GM12864 (cell line): ENCODE data around the gene PDIK1L.

Source experiments
- DNase-seq: peaks from one replicate; pipeline ENCODE4 v3.0.0-alpha.2; 2011; ENCODE audit warnings: low read depth
- H3K4me3 ChIP-seq: 2 replicates; pipeline ENCODE4 v1.5.1; 2011; ENCODE audit warnings: mild to moderate bottlenecking, low read depth, low read length, control low read depth
- CTCF ChIP-seq: IDR thresholded peaks from 2 replicates; pipeline ENCODE4 v1.5.1; 2011; ENCODE audit warnings: low read depth, mild to moderate bottlenecking, moderate library complexity, low read length, control low read depth, inconsistent platforms; ENCODE audit errors: missing control alignments

Gene PDIK1L

GRCh38 chr1:26154750-26155149, 43.1 kb downstream of the PDIK1L start:
- H3K4me3 ChIP-seq, result no peak overlapping the region
- no peak for DNase-seq
- TF ChIP-seq CTCF, result no peak

GRCh38 chr1:26155370-26156284, 44.0 kb downstream of the PDIK1L start:
- no peak for DNase-seq
- no peak overlapping the region for H3K4me3 ChIP-seq
- TF ChIP-seq CTCF, result no peak

- no peak for DNase-seq
- no peak overlapping the region for H3K4me3 ChIP-seq
- no peak for TF ChIP-seq CTCF
Measured at GRCh38 chr1:26156285-26157038, 44.8 kb downstream of the PDIK1L start.

GRCh38 chr1:26158271-26158907, 46.8 kb downstream of the PDIK1L start:
- DNase-seq, result no peak
- no peak for TF ChIP-seq CTCF
- H3K4me3 ChIP-seq, result no peak overlapping the region

GRCh38 chr1:26158908-26159742, 47.5 kb downstream of the PDIK1L start, which contains the start of gene FAM110D:
TSS of gene FAM110D (plus strand) at chr1:26159079. CDS start at chr1:26161292, 2,213 bp downstream.
- no peak within 1 kb of the TSS for H3K4me3 ChIP-seq
- no peak for TF ChIP-seq CTCF
- no peak for DNase-seq

- no peak overlapping the region for H3K4me3 ChIP-seq
- no peak for DNase-seq
- TF ChIP-seq CTCF, result no peak
Measured at GRCh38 chr1:26159743-26160039, 48.1 kb downstream of the PDIK1L start.
